Spleen (tissue), 11 donors: Measurements from ENCODE around the gene PRDX4. TPM values are rescaled to one million over a fixed set of nuclear protein-coding genes. Genes with fewer than 3 reads are reported as not detected.

Source experiments
- DNase-seq: peaks from one replicate; pipeline ENCODE4 v3.0.0-alpha.2; 2020
- H3K27ac ChIP-seq, 8 donors: fragments of 200-600 bp; sonication (generic) in 7 of 8; 1 replicate in 4 of 8; 2 replicates in 4 of 8; pipeline versions ENCODE4 v1.5.0 to v1.8.0; 2016 to 2021; ENCODE audit warnings: inconsistent platforms in 4 of 8, mild to moderate bottlenecking in 4 of 8, moderate library complexity in 1 of 8
- H3K27me3 ChIP-seq, 7 donors: fragments of 200-600 bp; sonication (generic) in 6 of 7; replicated peaks in 1 of 7; 1 replicate in 4 of 7; 2 replicates in 3 of 7; pipeline versions ENCODE4 v1.5.0 to v1.8.0; 2016 to 2021; ENCODE audit warnings: inconsistent platforms in 3 of 7, mild to moderate bottlenecking in 1 of 7
- H3K36me3 ChIP-seq, 6 donors: fragments of 200-600 bp; sonication (generic) in 5 of 6; 1 replicate in 4 of 6; 2 replicates in 2 of 6; pipeline versions ENCODE4 v1.5.0 to v1.8.0; 2016 to 2021; ENCODE audit warnings: inconsistent platforms in 2 of 6
- H3K4me1 ChIP-seq, 6 donors: fragments of 200-600 bp; sonication (generic) in 5 of 6; 1 replicate in 3 of 6; 2 replicates in 3 of 6; pipeline versions ENCODE4 v1.5.0 to v1.8.0; 2016 to 2021; ENCODE audit warnings: inconsistent platforms in 3 of 6
- H3K4me3 ChIP-seq, 8 donors: fragments of 200-600 bp; sonication (generic) in 7 of 8; 1 replicate in 4 of 8; 2 replicates in 4 of 8; pipeline versions ENCODE4 v1.5.0 to v1.8.0; 2016 to 2021; ENCODE audit warnings: inconsistent platforms in 4 of 8, mild to moderate bottlenecking in 4 of 8, moderate library complexity in 2 of 8
- H3K9me3 ChIP-seq, 8 donors: fragments of 200-600 bp; sonication (generic) in 7 of 8; 1 replicate in 4 of 8; 2 replicates in 4 of 8; pipeline versions ENCODE4 v1.5.0 to v1.8.0; 2016 to 2021; ENCODE audit warnings: inconsistent platforms in 4 of 8
- POLR2A ChIP-seq, 3 donors: fragments of 450-650 bp; IDR thresholded peaks; one replicate each; pipeline ENCODE4 v1.5.1; 2017; ENCODE audit warnings: antibody characterized with exemption in 3 of 3, mild to moderate bottlenecking in 1 of 3
- POLR2AphosphoS5 ChIP-seq, 3 donors: sonication (generic); formaldehyde crosslinking; IDR thresholded peaks; one replicate each; pipeline ENCODE4 v1.5.1; 2017; ENCODE audit warnings: antibody characterized with exemption in 3 of 3
- WGBS, 5 donors: extraction: QIAGEN DNeasy Blood & Tissue Kit in 3 of 5; methylation state at CpG; one replicate each; pipeline versions ENCODE4 v1.1.5 to v1.1.7; 2013 to 2018; 5-methylcytosine and 5-hydroxymethylcytosine counted together
- intact Hi-C: fragments of 100-400 bp; cut with DNase I; formaldehyde crosslinking; loops from one replicate; pipeline ENCODE4 v1.15.0; 2023; ENCODE audit warnings: low total_unique reads
- polyA plus RNA-seq, 3 donors: library from polyadenylated mRNA; stranded (reverse); fragments of 200-250 nt; gene quantifications; one replicate each; pipeline ENCODE4 v1.2.1, GENCODE V29; 2013
- total RNA-seq, 7 donors: library from RNA; depleted of rRNA in 3 of 7; stranded (reverse); fragments of >200 nt in 3 of 7; fragmentation: NEBNext Ultra II Directional in 4 of 7; extraction: Animal tissue kit (Norgen Biotek cat#: 25700) in 4 of 7; gene quantifications; one replicate each; pipeline versions ENCODE4 v1.1.0 to v1.2.1, GENCODE V29; 2016 to 2021
- TF ChIP-seq, protein P1 (sequence below), 11 experiments: fragments of 200-600 bp in 7 of 11; fragments of 450-650 bp in 4 of 11; sonication (generic) in 4 of 11; IDR thresholded peaks in 8 of 11; conservative IDR thresholded peaks in 3 of 11; 1 replicate in 7 of 11; 2 replicates in 4 of 11; pipeline versions ENCODE4 v1.4.0 to v1.8.0; 2016 to 2021; ENCODE audit warnings: antibody characterized with exemption in 11 of 11, inconsistent platforms in 4 of 11, mild to moderate bottlenecking in 1 of 11
- donor health status: healthy with polysubstance abuse.
- donor health status: DM: no; HTN: no; CAD: no; lungs with moderate emphysema.
- donor health status: DM: no; HTN: no; CAD: no.
- donor health status: Bipolar disorder and iron deficiency.
- donor health status: healthy.
- donor health status: DM: no; HTN: no; CAD: no.
- donor health status: DM: yes; HTN: yes; CAD: no.

The PRDX4 gene
- total and polyA plus RNA-seq, 10 donors, result 13.5 to 107 (median 38.1) TPM

DNA sequence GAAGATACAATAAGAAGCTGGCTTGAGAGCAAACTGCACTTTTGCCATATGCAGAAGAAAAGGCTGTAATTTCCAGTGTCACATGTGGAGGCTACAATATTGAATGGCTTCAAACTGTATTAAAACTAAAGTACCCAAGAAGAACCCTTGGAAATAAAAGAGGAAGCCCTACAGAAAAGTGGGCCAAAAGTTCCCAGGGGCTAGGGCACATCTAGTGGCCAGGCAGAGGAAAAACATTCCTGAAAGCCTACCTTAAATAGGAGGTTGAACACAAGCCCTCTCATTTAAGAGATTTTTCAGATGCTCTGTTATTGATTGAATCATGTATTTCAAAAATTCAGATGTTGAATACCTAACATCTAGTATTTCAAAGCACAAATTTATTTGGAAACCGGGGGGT, 40.6 kb upstream of the PRDX4 start:
- H3K4me1 ChIP-seq, result no peaks in the 10 kb centered on the region
- WGBS, 5 donors, result 40 to 81% (median 62%) methylated on average over 1 of the region's 1 CpG
- no peak for DNase-seq
- no peaks in the 10 kb centered on the region for H3K36me3 ChIP-seq
- no peak overlapping the region for H3K4me3 ChIP-seq
- H3K27ac ChIP-seq, result no peak overlapping the region
- TF ChIP-seq POLR2A (IDR thresholded peaks at IDR 0.05) (no peak), POLR2AphosphoS5 (IDR thresholded peaks at IDR 0.05) (no peak)
- TF ChIP-seq, protein P1, sequence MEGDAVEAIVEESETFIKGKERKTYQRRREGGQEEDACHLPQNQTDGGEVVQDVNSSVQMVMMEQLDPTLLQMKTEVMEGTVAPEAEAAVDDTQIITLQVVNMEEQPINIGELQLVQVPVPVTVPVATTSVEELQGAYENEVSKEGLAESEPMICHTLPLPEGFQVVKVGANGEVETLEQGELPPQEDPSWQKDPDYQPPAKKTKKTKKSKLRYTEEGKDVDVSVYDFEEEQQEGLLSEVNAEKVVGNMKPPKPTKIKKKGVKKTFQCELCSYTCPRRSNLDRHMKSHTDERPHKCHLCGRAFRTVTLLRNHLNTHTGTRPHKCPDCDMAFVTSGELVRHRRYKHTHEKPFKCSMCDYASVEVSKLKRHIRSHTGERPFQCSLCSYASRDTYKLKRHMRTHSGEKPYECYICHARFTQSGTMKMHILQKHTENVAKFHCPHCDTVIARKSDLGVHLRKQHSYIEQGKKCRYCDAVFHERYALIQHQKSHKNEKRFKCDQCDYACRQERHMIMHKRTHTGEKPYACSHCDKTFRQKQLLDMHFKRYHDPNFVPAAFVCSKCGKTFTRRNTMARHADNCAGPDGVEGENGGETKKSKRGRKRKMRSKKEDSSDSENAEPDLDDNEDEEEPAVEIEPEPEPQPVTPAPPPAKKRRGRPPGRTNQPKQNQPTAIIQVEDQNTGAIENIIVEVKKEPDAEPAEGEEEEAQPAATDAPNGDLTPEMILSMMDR (IDR thresholded peaks at IDR 0.05 in 8 of 11, conservative IDR thresholded peaks at IDR 0.05 in 3 of 11), result no peak
- H3K9me3 ChIP-seq, result no peaks in the 10 kb centered on the region
- intact Hi-C loops, result no loop called here
- peaks cover 0 to 9% (median 0%) of the 10 kb centered on the region in 7 donors for H3K27me3 ChIP-seq

DNA sequence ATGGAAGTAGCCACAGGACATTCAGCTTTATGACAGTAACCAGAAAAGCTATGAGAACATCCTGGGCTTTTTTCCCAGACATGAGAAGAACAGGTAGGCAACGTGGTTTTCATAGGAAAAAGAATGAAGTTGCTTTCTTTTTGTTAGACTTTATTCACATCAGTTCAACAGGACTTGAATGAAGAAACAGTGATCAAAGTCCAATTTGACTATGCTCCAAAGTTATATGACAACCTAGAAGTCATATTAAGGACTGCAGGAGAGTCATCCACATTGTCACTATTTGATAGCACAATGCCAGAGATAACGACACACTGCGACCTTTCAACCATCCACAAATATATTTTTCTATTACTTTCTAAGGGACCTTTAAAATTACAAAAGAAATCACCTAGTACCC, 39.2 kb upstream of the PRDX4 start:
- TF ChIP-seq POLR2AphosphoS5 (IDR thresholded peaks at IDR 0.05) (no peak), POLR2A (IDR thresholded peaks at IDR 0.05) (no peak)
- TF ChIP-seq, protein P1 (IDR thresholded peaks at IDR 0.05 in 8 of 11, conservative IDR thresholded peaks at IDR 0.05 in 3 of 11), result no peak
- intact Hi-C loops, result no loop called here
- Histone ChIP-seq H3K36me3 (no peaks in the 10 kb centered on the region), H3K9me3 (no peaks in the 10 kb centered on the region), H3K4me3 (no peak overlapping the region), H3K27ac (no peak overlapping the region), H3K27me3 (peaks cover 0 to 4% (median 0%) of the 10 kb centered on the region in 7 donors), H3K4me1 (no peaks in the 10 kb centered on the region)
- 28 to 88% (median 54%) methylated on average over 3 of the region's 3 CpGs for WGBS, 5 donors
- DNase-seq, result no peak

DNA sequence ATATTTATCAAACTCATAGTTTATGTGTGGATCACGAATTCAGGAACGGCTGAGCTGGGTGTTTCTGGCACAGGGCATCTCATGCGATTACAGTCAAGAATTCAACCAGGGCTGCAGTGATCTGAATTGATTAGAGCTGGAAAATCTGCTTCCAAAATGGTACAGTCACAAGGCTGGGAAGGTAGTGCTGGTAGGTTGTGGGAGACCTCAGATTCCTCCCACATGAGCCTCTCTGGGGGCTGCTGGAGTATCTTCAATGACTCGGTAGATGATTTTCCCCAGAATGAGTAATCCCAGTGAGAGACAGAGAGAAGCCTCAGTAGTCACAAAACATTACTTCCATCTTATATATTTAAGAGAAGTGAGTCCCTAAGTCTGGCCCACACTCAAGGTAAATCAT, 36.2 kb upstream of the PRDX4 start:
- Histone ChIP-seq H3K4me3 (no peak overlapping the region), H3K4me1 (no peaks in the 10 kb centered on the region), H3K36me3 (no peaks in the 10 kb centered on the region), H3K27ac (no peak overlapping the region), H3K9me3 (no peaks in the 10 kb centered on the region), H3K27me3 (no peaks in the 10 kb centered on the region)
- DNase-seq, result no peak
- no peak for TF ChIP-seq POLR2AphosphoS5 (IDR thresholded peaks at IDR 0.05)
- WGBS, 5 donors, result 79 to 93% (median 85%) methylated on average over 3 to 4 of the region's 4 CpGs
- intact Hi-C loops, result no loop called here

DNA sequence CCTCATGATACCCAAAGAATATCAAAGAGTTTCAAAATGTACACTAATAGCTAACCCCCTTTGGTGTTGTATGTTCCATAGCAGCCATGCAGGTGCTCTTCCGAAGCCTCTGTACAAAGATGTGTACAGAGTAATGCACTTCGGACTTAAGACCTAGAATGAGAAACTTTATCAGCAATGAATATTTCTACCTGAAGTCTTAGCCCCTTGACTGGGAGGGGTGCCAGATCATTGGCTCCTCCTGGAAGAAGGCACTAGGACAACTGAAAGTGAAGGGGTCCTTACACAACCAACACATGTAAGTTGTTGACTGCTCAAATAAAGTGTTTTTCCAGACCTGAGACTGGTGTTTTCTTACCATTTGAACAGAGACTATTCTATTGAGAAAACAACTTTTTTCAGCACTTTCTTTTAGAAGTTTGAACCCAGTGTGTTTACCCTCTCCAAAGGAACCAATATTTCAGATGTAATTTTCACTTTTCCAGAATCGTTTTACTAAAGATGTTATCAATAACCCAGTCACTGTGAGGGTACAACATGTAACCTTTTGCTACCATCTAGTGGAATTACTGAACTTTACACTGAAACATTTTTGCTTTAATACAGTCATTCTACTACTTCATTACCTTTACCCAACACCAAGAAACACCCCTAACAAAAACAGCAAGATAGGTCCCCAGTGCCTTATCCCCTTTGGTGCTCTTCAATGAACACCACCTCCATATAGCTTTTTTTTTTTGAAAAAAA, 33.3 kb upstream of the PRDX4 start:
- 64 to 79% (median 69%) methylated on average over 3 of the region's 3 CpGs for WGBS, 5 donors
- Histone ChIP-seq H3K9me3 (no peaks in the 10 kb centered on the region), H3K4me1 (no peaks in the 10 kb centered on the region), H3K36me3 (no peaks in the 10 kb centered on the region), H3K27me3 (peaks cover 0 to 4% (median 0%) of the 10 kb centered on the region in 7 donors), H3K4me3 (no peak overlapping the region), H3K27ac (no peak overlapping the region)
- no peak for DNase-seq
- intact Hi-C loops, result no loop called here
- TF ChIP-seq, protein P1 (IDR thresholded peaks at IDR 0.05 in 8 of 11, conservative IDR thresholded peaks at IDR 0.05 in 3 of 11), result no peak
- TF ChIP-seq POLR2AphosphoS5 (IDR thresholded peaks at IDR 0.05) (no peak), POLR2A (IDR thresholded peaks at IDR 0.05) (no peak)
